ENCODE data around the gene PLCH1.

DNA sequence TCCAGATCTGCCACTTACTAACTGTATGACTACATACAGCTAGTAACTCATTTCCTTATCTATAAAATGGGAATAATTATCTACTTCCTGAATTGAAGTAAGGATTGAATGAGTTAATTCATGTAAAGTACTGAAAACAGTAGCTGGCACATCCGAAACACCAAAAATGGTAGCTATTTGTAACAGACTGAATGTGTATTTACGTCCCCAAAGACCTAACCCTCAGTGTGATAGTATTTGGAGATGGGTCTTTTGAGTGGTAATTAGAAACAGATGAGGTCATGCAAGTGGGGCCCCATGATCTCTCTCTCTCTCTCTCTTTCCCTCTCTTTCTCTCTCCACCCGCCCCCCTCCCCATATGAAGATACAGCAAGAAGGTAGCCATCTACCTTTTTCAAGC is 146.2 kb downstream of the PLCH1 start:
- TF ChIP-seq, protein P1, sequence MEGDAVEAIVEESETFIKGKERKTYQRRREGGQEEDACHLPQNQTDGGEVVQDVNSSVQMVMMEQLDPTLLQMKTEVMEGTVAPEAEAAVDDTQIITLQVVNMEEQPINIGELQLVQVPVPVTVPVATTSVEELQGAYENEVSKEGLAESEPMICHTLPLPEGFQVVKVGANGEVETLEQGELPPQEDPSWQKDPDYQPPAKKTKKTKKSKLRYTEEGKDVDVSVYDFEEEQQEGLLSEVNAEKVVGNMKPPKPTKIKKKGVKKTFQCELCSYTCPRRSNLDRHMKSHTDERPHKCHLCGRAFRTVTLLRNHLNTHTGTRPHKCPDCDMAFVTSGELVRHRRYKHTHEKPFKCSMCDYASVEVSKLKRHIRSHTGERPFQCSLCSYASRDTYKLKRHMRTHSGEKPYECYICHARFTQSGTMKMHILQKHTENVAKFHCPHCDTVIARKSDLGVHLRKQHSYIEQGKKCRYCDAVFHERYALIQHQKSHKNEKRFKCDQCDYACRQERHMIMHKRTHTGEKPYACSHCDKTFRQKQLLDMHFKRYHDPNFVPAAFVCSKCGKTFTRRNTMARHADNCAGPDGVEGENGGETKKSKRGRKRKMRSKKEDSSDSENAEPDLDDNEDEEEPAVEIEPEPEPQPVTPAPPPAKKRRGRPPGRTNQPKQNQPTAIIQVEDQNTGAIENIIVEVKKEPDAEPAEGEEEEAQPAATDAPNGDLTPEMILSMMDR (IDR thresholded peaks at IDR 0.05), result no peak
- no peak for TF ChIP-seq EZH2 (IDR thresholded peaks at IDR 0.05)

All from neural progenitor cell (in vitro differentiated cells).